Placental epithelial cell (primary cell): ENCODE measurements around the gene DNAH14. TPM values are rescaled to one million over a fixed set of nuclear protein-coding genes. Genes with fewer than 3 reads are reported as not detected.

Experiments
- total RNA-seq: library from RNA; depleted of rRNA; stranded (reverse); fragments of >200 nt; gene quantifications from 2 replicates; pipeline ENCODE4 v1.2.3, GENCODE V29; 2012

Gene DNAH14
- total RNA-seq = 2.7 and 3.1 TPM in 2 replicates

DNA sequence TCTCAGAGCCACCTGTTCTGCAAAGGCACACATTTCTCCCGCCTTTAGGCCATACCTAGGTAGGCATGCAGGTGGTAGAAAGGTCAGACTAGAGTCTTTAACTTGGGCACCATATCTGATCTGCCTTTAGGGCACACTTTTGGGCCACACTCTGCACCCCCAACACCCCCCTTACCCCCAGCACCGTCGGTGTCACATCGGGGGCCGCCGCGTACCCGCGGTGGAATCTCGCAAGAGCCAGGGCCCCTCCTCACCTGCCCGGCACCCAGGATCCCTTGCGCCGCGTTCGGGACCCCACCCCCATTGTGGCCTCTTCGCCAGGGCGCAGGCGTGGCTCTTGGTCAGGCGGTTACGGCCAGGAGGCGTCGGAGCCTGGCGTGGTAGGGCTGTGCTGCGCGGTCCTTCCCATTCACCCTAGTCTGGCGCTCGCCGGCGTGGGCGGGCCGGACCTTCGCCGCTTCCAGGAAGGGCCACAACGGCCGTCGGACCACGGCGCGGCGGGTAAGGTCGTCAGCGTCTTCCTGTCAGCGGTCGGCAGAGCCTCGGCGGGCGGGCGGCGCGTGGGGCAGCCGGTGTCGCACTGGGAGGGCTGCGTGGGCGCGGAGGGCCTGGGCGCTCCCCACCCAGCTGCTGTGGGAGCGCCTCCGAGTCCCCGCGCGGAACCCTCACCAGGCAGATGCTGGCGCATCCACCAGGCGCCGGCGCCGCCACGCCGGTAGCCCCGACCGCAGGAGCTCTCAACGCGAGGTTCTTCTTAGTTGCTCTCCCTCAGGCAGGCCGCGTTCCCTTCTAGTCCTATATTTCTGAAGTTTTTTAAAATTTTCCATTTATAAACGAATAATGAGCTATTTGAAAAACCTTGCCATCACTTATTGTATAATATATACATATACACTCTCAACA, at the start of gene DNAH14:
DNAH14 (plus strand) TSS at position 341 of the 903 bp plus-strand sequence. CDS start 23,028 bp downstream, outside the sequence.

DNA sequence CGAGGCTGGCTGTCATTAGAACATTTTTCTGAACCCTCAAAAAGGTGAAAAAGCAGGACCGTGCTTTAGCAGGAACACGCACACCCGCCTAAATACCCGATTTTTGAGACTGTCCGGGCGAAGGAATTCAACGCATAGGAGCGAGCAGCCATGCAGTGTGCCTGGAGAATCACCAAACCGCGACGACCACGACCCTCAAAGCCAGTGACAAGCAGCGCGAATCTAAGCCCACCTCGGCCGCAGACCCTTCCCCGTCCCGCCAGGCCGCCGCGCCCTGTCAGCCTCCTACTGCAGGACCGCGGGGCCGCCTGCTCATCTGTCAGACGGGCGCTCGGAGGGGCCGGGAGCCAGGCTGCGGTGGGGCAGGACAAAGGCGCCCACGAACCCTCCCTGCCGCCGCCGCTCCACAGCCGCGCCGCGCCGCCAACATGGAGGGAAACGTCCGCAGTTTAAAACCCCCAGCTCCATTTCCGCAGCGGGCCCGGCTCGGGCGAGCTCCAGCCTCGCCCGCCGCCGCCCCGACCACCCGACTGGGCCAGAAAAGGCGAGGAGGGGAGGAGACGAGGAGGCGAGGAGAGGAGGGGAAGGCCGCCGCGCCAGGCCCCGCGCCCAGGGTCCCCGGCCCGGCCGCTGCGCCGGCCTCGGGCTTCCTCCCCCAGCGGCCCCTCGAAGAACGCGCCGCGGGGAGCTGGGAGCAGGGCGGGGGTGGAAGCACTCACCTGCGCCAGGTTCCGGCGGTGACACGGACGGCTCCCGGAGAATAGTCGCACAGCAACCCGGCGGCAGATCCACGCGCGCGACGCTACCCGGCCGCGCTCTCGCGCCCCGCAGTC, 498.0 kb downstream of the DNAH14 start, which contains the start of gene LBR:
LBR (minus strand) TSS at position 804 of the 833 bp plus-strand sequence. CDS start 3,963 bp downstream, outside the sequence.

